Smooth muscle cell (in vitro differentiated cells): ENCODE results near the gene COL23A1. TPM values are rescaled to one million over a fixed set of nuclear protein-coding genes. Genes with fewer than 3 reads are reported as not detected.

ENCODE experiments used
- DNase-seq: peaks from one replicate; lab custom pipeline; 2025; ENCODE audit not compliant: unreplicated experiment; lab: John Stamatoyannopoulos, UW
- H2AFZ ChIP-seq: fragments of 200-600 bp; sonication (generic); 2 replicates; pipeline ENCODE4 v1.6.0; 2016; ENCODE audit warnings: antibody characterized with exemption, low read depth, mild to moderate bottlenecking
- H3F3A ChIP-seq: fragments of 200-600 bp; sonication (generic); 2 replicates; pipeline ENCODE4 v1.6.0; 2017; ENCODE audit warnings: antibody characterized with exemption, low read depth
- H3K27ac ChIP-seq: fragments of 200-600 bp; sonication (generic); 2 replicates; pipeline ENCODE4 v1.5.1; 2016; ENCODE audit warnings: low read depth, mild to moderate bottlenecking
- H3K27me3 ChIP-seq: fragments of 200-600 bp; sonication (generic); 2 replicates; pipeline ENCODE4 v1.6.1; 2016; ENCODE audit warnings: low read depth, mild to moderate bottlenecking
- H3K36me3 ChIP-seq: fragments of 200-600 bp; sonication (generic); 2 replicates; pipeline ENCODE4 v1.5.1; 2016; ENCODE audit warnings: low read depth
- H3K4me1 ChIP-seq: fragments of 200-600 bp; sonication (generic); 2 replicates; pipeline ENCODE4 v1.5.1; 2016; ENCODE audit warnings: low read depth
- H3K4me2 ChIP-seq: fragments of 200-600 bp; sonication (generic); 2 replicates; pipeline ENCODE4 v1.6.0; 2016; ENCODE audit warnings: mild to moderate bottlenecking
- H3K4me3 ChIP-seq: fragments of 200-600 bp; sonication (generic); 2 replicates; pipeline ENCODE4 v1.5.1; 2016; ENCODE audit warnings: mild to moderate bottlenecking
- H3K79me2 ChIP-seq: fragments of 200-600 bp; sonication (generic); 2 replicates; pipeline ENCODE4 v1.6.0; 2016; ENCODE audit warnings: low read depth, mild to moderate bottlenecking
- H3K9ac ChIP-seq: fragments of 200-600 bp; sonication (generic); 2 replicates; pipeline ENCODE4 v1.6.0; 2016; ENCODE audit warnings: low read depth
- H3K9me3 ChIP-seq: fragments of 200-600 bp; sonication (generic); replicated peaks from 2 replicates; pipeline ENCODE4 v1.5.1; 2016; ENCODE audit warnings: low read depth
- H4K20me1 ChIP-seq: fragments of 200-600 bp; sonication (generic); 2 replicates; pipeline ENCODE4 v1.6.0; 2016; ENCODE audit warnings: low read depth
- WGBS: methylation state at CpG from one replicate; pipeline ENCODE4 v1.1.7; 2016; ENCODE audit warnings: low lambda C conversion rate; 5-methylcytosine and 5-hydroxymethylcytosine counted together
- polyA plus RNA-seq: library from polyadenylated mRNA; unstranded; fragments of >200 nt; fragmentation: Nextera tagmentation; extraction: Ambion mirVana; gene quantifications from 2 replicates; pipeline ENCODE4 v1.2.1, GENCODE V29; 2016
- total RNA-seq: library from RNA; depleted of rRNA; stranded (reverse); fragments of >200 nt; gene quantifications from 2 replicates; pipeline ENCODE4 v1.2.3, GENCODE V29; 2014
- TF ChIP-seq, protein P1 (sequence below): fragments of 200-600 bp; sonication (generic); IDR thresholded peaks from 2 replicates; pipeline ENCODE4 v1.5.1; 2017; ENCODE audit warnings: borderline replicate concordance, mild to moderate bottlenecking, antibody characterized with exemption; ENCODE audit not compliant: insufficient read depth, poor library complexity, severe bottlenecking

The COL23A1 gene
- total and polyA plus RNA-seq, 2 experiments from 2014 or later: 5.3 to 27.4 TPM

DNA sequence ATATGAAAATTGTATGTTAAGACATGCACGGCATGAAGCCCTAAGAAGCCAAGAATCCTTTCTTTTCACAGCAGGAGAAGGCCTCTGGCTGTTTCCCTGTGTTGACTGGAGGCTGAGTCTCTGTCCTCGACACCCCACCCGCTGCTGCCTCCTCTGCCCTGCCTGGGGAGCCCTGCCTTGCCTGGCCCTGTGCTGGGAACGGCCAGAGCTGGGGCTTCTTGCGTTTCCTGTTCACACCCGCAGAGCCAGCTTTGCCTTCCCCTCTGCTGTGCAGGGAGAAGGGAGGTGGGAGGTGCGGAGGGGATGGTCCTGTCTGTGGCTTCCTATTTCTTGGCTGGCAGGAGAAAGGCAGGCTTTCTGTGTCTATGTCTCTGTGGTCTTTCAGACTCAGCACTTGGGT is 396.2 kb downstream of the COL23A1 start:
- Histone ChIP-seq H3K9me3 (no peaks in the 10 kb centered on the region), H4K20me1 (no peaks in the 10 kb centered on the region), H3K27me3 (no peaks in the 10 kb centered on the region), H3K79me2 (no peaks in the 10 kb centered on the region), H3K9ac (no peak overlapping the region), H3K36me3 (no peaks in the 10 kb centered on the region), H3K4me3 (no peak overlapping the region), H3K4me1 (peaks cover 7% of the 10 kb centered on the region), H3F3A (no peaks in the 10 kb centered on the region), H2AFZ (no peak overlapping the region), H3K4me2 (no peak overlapping the region), H3K27ac (no peak overlapping the region)
- WGBS: 62% methylated on average over 7 of the region's 7 CpGs
- DNase-seq: no peak
- TF ChIP-seq, protein P1, sequence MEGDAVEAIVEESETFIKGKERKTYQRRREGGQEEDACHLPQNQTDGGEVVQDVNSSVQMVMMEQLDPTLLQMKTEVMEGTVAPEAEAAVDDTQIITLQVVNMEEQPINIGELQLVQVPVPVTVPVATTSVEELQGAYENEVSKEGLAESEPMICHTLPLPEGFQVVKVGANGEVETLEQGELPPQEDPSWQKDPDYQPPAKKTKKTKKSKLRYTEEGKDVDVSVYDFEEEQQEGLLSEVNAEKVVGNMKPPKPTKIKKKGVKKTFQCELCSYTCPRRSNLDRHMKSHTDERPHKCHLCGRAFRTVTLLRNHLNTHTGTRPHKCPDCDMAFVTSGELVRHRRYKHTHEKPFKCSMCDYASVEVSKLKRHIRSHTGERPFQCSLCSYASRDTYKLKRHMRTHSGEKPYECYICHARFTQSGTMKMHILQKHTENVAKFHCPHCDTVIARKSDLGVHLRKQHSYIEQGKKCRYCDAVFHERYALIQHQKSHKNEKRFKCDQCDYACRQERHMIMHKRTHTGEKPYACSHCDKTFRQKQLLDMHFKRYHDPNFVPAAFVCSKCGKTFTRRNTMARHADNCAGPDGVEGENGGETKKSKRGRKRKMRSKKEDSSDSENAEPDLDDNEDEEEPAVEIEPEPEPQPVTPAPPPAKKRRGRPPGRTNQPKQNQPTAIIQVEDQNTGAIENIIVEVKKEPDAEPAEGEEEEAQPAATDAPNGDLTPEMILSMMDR: no peak

DNA sequence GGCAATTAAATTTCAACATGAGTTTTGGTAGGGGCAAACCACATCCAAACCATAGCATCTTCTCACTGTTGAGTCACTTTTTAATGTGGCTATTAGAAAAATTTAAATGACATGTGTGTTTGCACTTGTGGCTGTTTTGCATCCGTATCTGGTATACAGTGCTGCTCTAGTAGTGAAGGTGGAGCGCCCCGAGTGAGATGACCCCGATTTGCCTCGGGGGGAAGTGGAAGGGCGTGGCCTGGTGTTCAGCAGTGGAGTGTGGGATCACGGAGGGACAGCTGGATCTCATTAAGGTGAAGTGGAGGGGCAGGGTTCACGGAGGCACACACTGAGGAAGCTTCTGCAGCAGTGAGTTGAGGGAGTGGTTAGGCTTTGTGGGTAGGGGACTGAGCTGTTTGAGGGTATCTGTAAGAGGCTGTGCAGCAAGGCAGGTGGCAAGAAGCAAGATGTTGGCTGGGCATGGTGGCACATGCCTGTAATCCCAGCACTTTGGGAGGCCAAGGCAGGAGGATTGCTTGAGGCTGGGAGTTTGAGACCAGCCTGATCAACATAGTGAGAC is 396.9 kb downstream of the COL23A1 start:
- H3K79me2 ChIP-seq: no peaks in the 10 kb centered on the region
- H3K9ac ChIP-seq: no peak overlapping the region
- no peak overlapping the region for H2AFZ ChIP-seq
- no peak overlapping the region for H3K4me3 ChIP-seq
- peaks cover 7% of the 10 kb centered on the region for H3K4me1 ChIP-seq
- H3K4me2 ChIP-seq: no peak overlapping the region
- H4K20me1 ChIP-seq: no peaks in the 10 kb centered on the region
- no peaks in the 10 kb centered on the region for H3K27me3 ChIP-seq
- no peak for DNase-seq
- TF ChIP-seq, protein P1: no peak
- no peaks in the 10 kb centered on the region for H3K9me3 ChIP-seq
- no peak overlapping the region for H3K27ac ChIP-seq
- H3F3A ChIP-seq: no peaks in the 10 kb centered on the region
- H3K36me3 ChIP-seq: no peaks in the 10 kb centered on the region
- WGBS: 92% methylated on average over 8 of the region's 8 CpGs

DNA sequence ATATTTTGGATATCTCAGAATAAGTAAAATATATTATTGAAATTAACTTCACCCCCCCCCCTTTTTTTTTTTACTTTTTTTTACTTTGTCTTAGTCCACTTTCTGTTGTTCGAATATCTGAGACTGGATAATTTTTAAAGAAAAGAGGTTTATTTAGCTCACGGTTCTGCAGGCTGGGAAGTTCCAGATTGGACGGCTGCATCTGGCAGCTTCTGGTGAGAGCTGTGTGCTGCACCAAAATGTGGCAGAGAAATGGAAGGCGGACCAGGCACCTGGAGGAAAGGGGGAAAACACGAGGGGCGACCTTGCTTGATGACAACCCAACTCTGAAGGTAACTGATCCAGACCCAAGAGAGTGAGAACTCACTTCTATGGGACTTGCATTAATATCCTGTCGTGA is 397.4 kb downstream of the COL23A1 start:
- DNase-seq: no peak
- Histone ChIP-seq H2AFZ (no peak overlapping the region), H3F3A (no peaks in the 10 kb centered on the region), H3K27me3 (no peaks in the 10 kb centered on the region), H3K4me1 (peaks cover 7% of the 10 kb centered on the region), H3K36me3 (no peaks in the 10 kb centered on the region), H3K4me3 (no peak overlapping the region), H3K27ac (no peak overlapping the region), H4K20me1 (no peaks in the 10 kb centered on the region), H3K9me3 (no peaks in the 10 kb centered on the region), H3K79me2 (no peaks in the 10 kb centered on the region), H3K4me2 (no peak overlapping the region), H3K9ac (no peak overlapping the region)
- WGBS: 91% methylated on average over 7 of the region's 7 CpGs
- TF ChIP-seq, protein P1: no peak

DNA sequence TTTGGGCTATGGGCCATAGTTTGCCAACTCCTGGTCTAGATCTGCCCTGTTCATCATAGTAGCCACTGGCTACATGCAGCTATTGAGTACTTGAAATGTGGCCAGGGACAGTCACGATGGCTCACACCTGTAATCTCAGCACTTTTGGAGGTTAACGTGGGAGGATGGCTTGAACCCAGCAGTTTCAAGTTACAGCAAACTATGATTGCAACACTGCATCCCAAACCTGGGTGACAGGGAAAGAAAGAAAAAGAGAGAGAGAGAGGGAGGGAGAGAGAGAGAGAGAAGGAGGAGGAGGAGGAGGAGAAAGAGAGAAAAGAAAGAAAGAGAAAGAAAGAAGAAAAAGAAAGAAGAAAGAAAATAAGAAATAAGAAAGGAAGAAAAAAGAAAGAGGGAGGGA is 397.9 kb downstream of the COL23A1 start:
- WGBS: 90% methylated on average over 2 of the region's 2 CpGs
- TF ChIP-seq, protein P1: no peak
- no peak overlapping the region for H3K9ac ChIP-seq

More for the DNA sequence above, 397.9 kb downstream of the COL23A1 start:
- H3K4me2 ChIP-seq: no peak overlapping the region
- no peaks in the 10 kb centered on the region for H3K27me3 ChIP-seq
- no peak overlapping the region for H2AFZ ChIP-seq
- H4K20me1 ChIP-seq: no peaks in the 10 kb centered on the region
- no peak overlapping the region for H3K27ac ChIP-seq
- no peaks in the 10 kb centered on the region for H3K36me3 ChIP-seq
- no peaks in the 10 kb centered on the region for H3K79me2 ChIP-seq
- H3K9me3 ChIP-seq: no peaks in the 10 kb centered on the region
- H3F3A ChIP-seq: no peaks in the 10 kb centered on the region
- no peak for DNase-seq
- H3K4me1 ChIP-seq: peaks cover 7% of the 10 kb centered on the region
- H3K4me3 ChIP-seq: no peak overlapping the region
